ENCODE results near the gene SKAP1. TPM values are rescaled to one million over a fixed set of nuclear protein-coding genes. Genes with fewer than 3 reads are reported as not detected.

SKAP1 gene
- total RNA-seq, 1 experiment from 2014 or later: not detected

GRCh38 chr17:48177816-48178215, 252.2 kb downstream of the SKAP1 start:
- ChIA-PET CTCF (interaction anchor here (0.6 to 0.7 kb wide), 2 partner anchors 9 to 15 kb away, joined by 3 to 5 read pairs; no protein-coding TSS in a partner anchor), POLR2A (interaction anchor here (0.8 kb wide), 1 partner anchor 99 kb away, joined by 3 read pairs; no protein-coding TSS in a partner anchor)
- peak; percentile 42 for DNase-seq (ENCODE audit: unreplicated experiment)
- Mint-ChIP-seq H3K27ac (ENCODE audit: low read depth, unreplicated experiment) (no peak overlapping the region), H3K9me3 (ENCODE audit: unreplicated experiment) (no peaks in the 10 kb centered on the region), H3K27me3 (ENCODE audit: insufficient read depth, unreplicated experiment) (peaks cover 64% of the 10 kb centered on the region), H3K36me3 (ENCODE audit: insufficient read depth, unreplicated experiment) (no peaks in the 10 kb centered on the region), H3K4me3 (ENCODE audit: unreplicated experiment) (no peak overlapping the region), H3K4me1 (ENCODE audit: insufficient read depth, unreplicated experiment) (peaks cover 5% of the 10 kb centered on the region)
- no TSS peak for BruUV-seq (replicated peaks)
- TF ChIP-seq CTCF (IDR thresholded peaks at IDR 0.05; ENCODE audit: unreplicated experiment): no peak
- intact Hi-C loops (cut with micrococcal nuclease): no loop called here

- Mint-ChIP-seq H3K36me3 (ENCODE audit: insufficient read depth, unreplicated experiment) (no peaks in the 10 kb centered on the region), H3K4me3 (ENCODE audit: unreplicated experiment) (no peak overlapping the region), H3K27ac (ENCODE audit: low read depth, unreplicated experiment) (no peak overlapping the region), H3K4me1 (ENCODE audit: insufficient read depth, unreplicated experiment) (peaks cover 5% of the 10 kb centered on the region), H3K9me3 (ENCODE audit: unreplicated experiment) (no peaks in the 10 kb centered on the region), H3K27me3 (ENCODE audit: insufficient read depth, unreplicated experiment) (peaks cover 68% of the 10 kb centered on the region)
- intact Hi-C loops (cut with micrococcal nuclease): no loop called here
- ChIA-PET POLR2A (no interaction called here), CTCF (no interaction called here)
- no peak for DNase-seq (ENCODE audit: unreplicated experiment)
- no TSS peak for BruUV-seq (replicated peaks)
- TF ChIP-seq CTCF (IDR thresholded peaks at IDR 0.05; ENCODE audit: unreplicated experiment): no peak
These were observed 253.6 kb downstream of the SKAP1 start for GRCh38 chr17:48176471-48176855.

GRCh38 chr17:48175692-48176470, 254.1 kb downstream of the SKAP1 start:
- CTCF ChIA-PET: interaction anchor here (0.7 kb wide), 1 partner anchor 488 kb away, joined by 3 read pairs; no protein-coding TSS in a partner anchor
- TF ChIP-seq CTCF (IDR thresholded peaks at IDR 0.05; ENCODE audit: unreplicated experiment): no peak
- POLR2A ChIA-PET: interaction anchor here (0.7 kb wide), 1 partner anchor 126 kb away, joined by 3 read pairs; no protein-coding TSS in a partner anchor
- H3K9me3 Mint-ChIP-seq (ENCODE audit: unreplicated experiment): no peaks in the 10 kb centered on the region
- peaks cover 5% of the 10 kb centered on the region for H3K4me1 Mint-ChIP-seq (ENCODE audit: insufficient read depth, unreplicated experiment)
- H3K27ac Mint-ChIP-seq (ENCODE audit: low read depth, unreplicated experiment): no peak overlapping the region
- peaks cover 70% of the 10 kb centered on the region for H3K27me3 Mint-ChIP-seq (ENCODE audit: insufficient read depth, unreplicated experiment)
- no peaks in the 10 kb centered on the region for H3K36me3 Mint-ChIP-seq (ENCODE audit: insufficient read depth, unreplicated experiment)
- no TSS peak for BruUV-seq (replicated peaks)
- DNase-seq (ENCODE audit: unreplicated experiment): no peak
- intact Hi-C loops (cut with micrococcal nuclease): no loop called here
- no peak overlapping the region for H3K4me3 Mint-ChIP-seq (ENCODE audit: unreplicated experiment)

- Mint-ChIP-seq H3K9me3 (ENCODE audit: unreplicated experiment) (no peaks in the 10 kb centered on the region), H3K27ac (ENCODE audit: low read depth, unreplicated experiment) (no peak overlapping the region), H3K36me3 (ENCODE audit: insufficient read depth, unreplicated experiment) (no peaks in the 10 kb centered on the region), H3K27me3 (ENCODE audit: insufficient read depth, unreplicated experiment) (peaks cover 70% of the 10 kb centered on the region), H3K4me1 (ENCODE audit: insufficient read depth, unreplicated experiment) (peaks cover 5% of the 10 kb centered on the region), H3K4me3 (ENCODE audit: unreplicated experiment) (no peak overlapping the region)
- intact Hi-C loops (cut with micrococcal nuclease): no loop called here
- DNase-seq (ENCODE audit: unreplicated experiment): no peak
- ChIA-PET POLR2A (interaction anchor here (0.7 kb wide), 1 partner anchor 127 kb away, joined by 3 read pairs; no protein-coding TSS in a partner anchor), CTCF (interaction anchor here (0.7 to 0.9 kb wide), 2 partner anchors 95 to 489 kb away, joined by 3 read pairs; no protein-coding TSS in a partner anchor)
- BruUV-seq (replicated peaks): no TSS peak
- TF ChIP-seq CTCF (IDR thresholded peaks at IDR 0.05; ENCODE audit: unreplicated experiment): no peak
These were observed 255.0 kb downstream of the SKAP1 start for GRCh38 chr17:48174833-48175523.

Data from MCF 10A (cell line).